ENCODE measurements around the gene TFDP2. TPM values are rescaled to one million over a fixed set of nuclear protein-coding genes. Genes with fewer than 3 reads are reported as not detected.

Gene TFDP2
- total RNA-seq, 1 experiment from 2014 or later: 76.0 TPM

DNA sequence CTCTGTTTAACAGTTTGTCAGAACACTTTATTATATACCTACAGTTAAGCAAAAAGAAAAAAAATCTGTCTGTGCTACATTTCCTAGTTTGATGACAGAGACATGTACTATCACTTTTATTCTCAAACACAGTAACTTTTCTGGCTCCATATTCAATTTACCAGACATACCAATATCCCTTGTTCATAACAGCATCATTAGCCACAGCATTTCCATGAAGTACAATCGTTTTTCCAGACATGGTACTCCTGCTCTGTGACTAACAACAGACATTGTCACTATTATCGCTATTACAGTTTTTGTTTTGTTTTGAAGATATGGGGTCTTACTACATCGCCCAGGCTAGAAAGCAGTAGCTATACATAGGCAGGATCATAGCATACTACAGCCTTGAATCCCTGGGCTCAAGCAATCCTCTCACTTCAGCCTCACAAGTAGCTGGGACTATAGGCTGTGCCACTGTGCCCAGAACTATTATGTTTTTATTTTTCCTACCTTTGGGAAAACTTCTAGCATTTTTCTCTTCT lies 14.5 kb downstream of the TFDP2 start:
- Histone ChIP-seq H4K20me1 (ENCODE audit: control insufficient read depth, insufficient read depth, insufficient read length) (no peaks in the 10 kb centered on the region), H2BK12ac (ENCODE audit: insufficient read length, low read depth, low read length) (no peak overlapping the region), H4K91ac (ENCODE audit: insufficient read length, low read depth, low read length) (no peak overlapping the region), H2AFZ (ENCODE audit: low read length) (no peak overlapping the region), H4K8ac (replicated peaks; ENCODE audit: insufficient read length, low read depth, low read length) (no peak overlapping the region), H3K23ac (ENCODE audit: insufficient read length, low read depth, low read length) (no peak overlapping the region), H2AK5ac (ENCODE audit: insufficient read length, low read length) (no peak overlapping the region), H3K27me3 (ENCODE audit: insufficient read depth, low read length) (no peaks in the 10 kb centered on the region), H3K79me2 (ENCODE audit: insufficient read depth, low read length) (no peaks in the 10 kb centered on the region), H2BK15ac (ENCODE audit: low read depth, low read length) (no peak overlapping the region), H3K18ac (ENCODE audit: insufficient read length, low read depth, low read length) (no peak overlapping the region), H3K27ac (ENCODE audit: insufficient read length, low read depth, low read length) (no peak overlapping the region), H3K4me1 (ENCODE audit: insufficient read depth, low read length) (no peaks in the 10 kb centered on the region), H3T11ph (ENCODE audit: low read length) (no peak overlapping the region), H3K4ac (ENCODE audit: low read depth, low read length) (no peak overlapping the region), H3K79me1 (ENCODE audit: insufficient read depth, low read depth, low read length, poor library complexity, severe bottlenecking) (no peaks in the 10 kb centered on the region), H3K23me2 (ENCODE audit: insufficient read length, low read depth, low read length, poor library complexity, severe bottlenecking) (no peaks in the 10 kb centered on the region), H2BK20ac (ENCODE audit: low read depth, low read length, poor library complexity, severe bottlenecking) (no peak overlapping the region), H3K56ac (ENCODE audit: insufficient read length, low read depth, low read length) (no peak overlapping the region), H3K14ac (ENCODE audit: insufficient read depth, low read length) (no peak overlapping the region), H3K9ac (ENCODE audit: extremely low read depth, insufficient read length, low read length) (no peak overlapping the region), H3K9me3 (ENCODE audit: control insufficient read depth, low read depth, low read length) (no peaks in the 10 kb centered on the region), H4K5ac (ENCODE audit: insufficient read length, low read depth, low read length) (no peak overlapping the region), H2BK5ac (ENCODE audit: insufficient read length, low read length) (no peak overlapping the region), H3K4me2 (ENCODE audit: insufficient read depth, insufficient read length, low read length) (no peak overlapping the region), H2BK120ac (ENCODE audit: low read depth, low read length, poor library complexity, severe bottlenecking) (no peak overlapping the region)
- DNase-seq: no peak
- WGBS (ENCODE audit: extremely low coverage, insufficient read length, low lambda C conversion rate): no CpG with 5 or more reads among the region's 3 CpGs
- no peak overlapping the region for H3K27ac Mint-ChIP-seq
- peaks cover 6 to 19% (median 13%) of the 10 kb centered on the region in 3 experiments for H3K36me3 Mint-ChIP-seq (ENCODE audit: insufficient read depth in 1 of 3, low read depth in 3 of 3)
- no peak for TF ChIP-seq CTCF (conservative IDR thresholded peaks at IDR 0.05)
- no peak overlapping the region for H3K4me3 Mint-ChIP-seq
- no peaks in the 10 kb centered on the region for H3K4me1 Mint-ChIP-seq
- peaks cover 2 to 6% of the 10 kb centered on the region in 2 experiments; a peak in 2 of 5 replicates for H3K9me3 Mint-ChIP-seq
- H3K27me3 Mint-ChIP-seq (ENCODE audit: low read depth): peaks cover 2% of the 10 kb centered on the region; the same call in 1 of the 2 replicates
